SK-N-MC (cell line): ENCODE results near the gene CCSAP.

ENCODE experiments used
- DNase-seq: peaks from one replicate; pipeline ENCODE4 v3.0.0-alpha.2; 2011; ENCODE audit warnings: low read depth, low spot score
- H3K27ac ChIP-seq: fragments of 200-600 bp; sonication (generic); 2 replicates; pipeline ENCODE4 v1.5.1; 2016; ENCODE audit warnings: mixed run types
- H3K36me3 ChIP-seq: fragments of 200-600 bp; sonication (generic); 2 replicates; pipeline ENCODE4 v1.6.1; 2017; ENCODE audit warnings: antibody characterized with exemption, low read length, mixed read lengths; ENCODE audit not compliant: insufficient read depth
- H3K4me3 ChIP-seq: fragments of 200-600 bp; sonication (generic); 2 replicates; pipeline ENCODE4 v1.5.1; 2016
- H3K9ac ChIP-seq: fragments of 200-600 bp; sonication (generic); 2 replicates; pipeline ENCODE4 v1.8.0; 2017; ENCODE audit warnings: mixed run types, mixed read lengths; ENCODE audit not compliant: insufficient read length
- H3K9me3 ChIP-seq: fragments of 200-600 bp; sonication (generic); 2 replicates; pipeline ENCODE4 v1.6.1; 2017; ENCODE audit warnings: low read depth, mild to moderate bottlenecking, antibody characterized with exemption, low read length, moderate library complexity, mixed read lengths
- EZH2 ChIP-seq: fragments of 200-600 bp; sonication (generic); IDR thresholded peaks from one replicate; pipeline ENCODE4 v1.6.1; 2017; ENCODE audit warnings: antibody characterized with exemption
- FOXP2 ChIP-seq: optimal IDR thresholded peaks from 2 replicates; pipeline ENCODE3; 2011; ENCODE audit warnings: mild to moderate bottlenecking, moderate library complexity; ENCODE audit not compliant: insufficient read depth; ENCODE audit errors: extremely low read length, control extremely low read depth
- POLR2AphosphoS5 ChIP-seq: IDR thresholded peaks from 2 replicates; pipeline ENCODE4 v1.6.1; 2012; ENCODE audit warnings: mild to moderate bottlenecking, low read depth, low read length, borderline replicate concordance

Gene CCSAP

GRCh38 chr1:229272164-229273158 is 70.4 kb downstream of the CCSAP start:
- DNase-seq, result no peak
- Histone ChIP-seq H3K36me3 (no peaks in the 10 kb centered on the region), H3K4me3 (peak overlapping the region; percentile 67; the same call in 1 of the 2 replicates), H3K9ac (no peak overlapping the region), H3K9me3 (no peaks in the 10 kb centered on the region), H3K27ac (no peak overlapping the region)
- TF ChIP-seq POLR2AphosphoS5 (no peak), FOXP2 (no peak)

- TF ChIP-seq EZH2 (no peak), POLR2AphosphoS5 (no peak), FOXP2 (no peak)
- no peak overlapping the region for H3K9ac ChIP-seq
- no peak overlapping the region for H3K27ac ChIP-seq
- H3K9me3 ChIP-seq, result no peaks in the 10 kb centered on the region
- H3K4me3 ChIP-seq, result peak overlapping the region; percentile 67
- no peak for DNase-seq
- H3K36me3 ChIP-seq, result no peaks in the 10 kb centered on the region
These were observed 71.2 kb downstream of the CCSAP start for GRCh38 chr1:229271448-229272159.
